NCI-H69 (cell line): ENCODE measurements around the gene SUPT16H.
"Not testable (repeated sequence)": the region's sequence is repeated elsewhere in the genome, so short reads cannot be mapped to it uniquely, and the experiment has no call there.

ENCODE experiments used
- DNase-seq: peaks from one replicate; lab custom pipeline; 2025; lab: John Stamatoyannopoulos, UW

Gene SUPT16H

GRCh38 chr14:21367582-21368144, 16.2 kb downstream of the SUPT16H start:
- DNase-seq: no peak

GRCh38 chr14:21356511-21356910, 27.3 kb downstream of the SUPT16H start:
- no peak for DNase-seq

- DNase-seq: no peak
Observed at GRCh38 chr14:21352587-21352986, 31.2 kb downstream of the SUPT16H start.

- no peak for DNase-seq
Observed at GRCh38 chr14:21350539-21350938, 33.3 kb downstream of the SUPT16H start.

GRCh38 chr14:21347201-21347600, 36.6 kb downstream of the SUPT16H start:
- no peak for DNase-seq

- no peak for DNase-seq
Observed at GRCh38 chr14:21346532-21347135, 37.2 kb downstream of the SUPT16H start.

- peak; percentile 12 for DNase-seq
Observed at GRCh38 chr14:21343035-21343794, 40.6 kb downstream of the SUPT16H start.

- no peak for DNase-seq
Observed at GRCh38 chr14:21334202-21334906, 49.5 kb downstream of the SUPT16H start.

GRCh38 chr14:21332950-21333349, 50.9 kb downstream of the SUPT16H start:
- DNase-seq: no peak

- DNase-seq: no peak
Observed at GRCh38 chr14:21326972-21327371, 56.8 kb downstream of the SUPT16H start.

- no peak for DNase-seq
Observed at GRCh38 chr14:21322716-21323115, 61.1 kb downstream of the SUPT16H start.

- DNase-seq: no peak
Observed at GRCh38 chr14:21320913-21321312, 62.9 kb downstream of the SUPT16H start.

GRCh38 chr14:21317398-21317797, 66.4 kb downstream of the SUPT16H start:
- no peak for DNase-seq

DNA sequence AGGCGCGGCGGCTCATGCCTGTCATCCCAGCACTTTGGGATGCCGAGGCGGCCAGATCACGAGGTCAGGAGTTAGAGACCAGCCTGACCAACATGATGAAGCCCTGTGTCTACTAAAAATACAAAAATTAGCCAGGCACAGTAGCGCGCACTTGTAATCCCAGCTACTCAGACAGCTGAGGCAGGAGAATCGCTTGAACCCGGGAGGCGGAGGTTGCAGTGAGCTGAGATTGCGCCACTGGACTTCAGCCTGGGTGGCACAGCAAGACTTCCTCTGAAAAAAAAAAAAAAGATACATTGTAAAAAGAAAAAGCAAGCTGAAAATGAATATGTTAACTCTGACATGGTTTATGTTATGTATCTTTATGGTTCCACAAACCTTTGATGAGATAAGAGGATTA, 70.3 kb downstream of the SUPT16H start:
- no peak for DNase-seq

DNA sequence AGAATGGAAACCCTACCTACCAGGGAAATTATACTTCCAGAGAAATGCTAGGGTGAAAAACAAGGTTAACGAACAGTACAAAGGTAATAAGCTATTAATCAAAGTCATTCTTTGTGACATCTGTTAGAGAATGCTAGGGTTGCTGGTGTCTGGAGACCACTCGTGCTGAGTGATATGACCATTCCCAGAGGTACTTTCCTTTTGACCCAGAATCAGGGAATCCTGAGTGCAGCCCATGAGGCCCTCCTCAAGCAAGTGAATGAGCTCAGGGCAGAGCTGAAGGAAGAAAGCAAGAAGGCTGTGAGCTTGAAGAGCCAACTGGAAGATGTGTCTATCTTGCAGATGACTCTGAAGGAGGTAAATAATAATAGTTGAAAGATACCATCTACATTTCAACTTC, 72.2 kb downstream of the SUPT16H start:
- no peak for DNase-seq

- no peak for DNase-seq
Observed at GRCh38 chr14:21309956-21310355, 73.9 kb downstream of the SUPT16H start.

DNA sequence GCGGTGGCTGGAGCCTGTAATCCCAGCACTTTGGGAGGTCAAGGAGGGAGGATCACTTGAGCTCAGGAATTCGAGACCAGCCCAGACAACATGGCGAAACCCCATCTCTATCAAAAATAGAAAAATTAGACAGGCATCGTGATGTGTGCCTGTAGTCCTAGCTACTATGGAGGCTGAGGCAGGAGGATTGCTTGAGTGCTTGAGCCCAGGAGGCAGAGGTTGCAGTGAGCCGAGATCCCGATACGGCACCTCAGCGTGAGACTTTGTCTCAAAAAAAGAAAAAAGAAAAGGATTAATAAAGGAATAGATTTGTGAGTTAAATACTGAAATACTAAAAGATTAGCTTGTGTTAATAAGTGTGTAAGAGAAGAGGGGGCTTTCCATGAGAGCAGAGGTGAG, 74.6 kb downstream of the SUPT16H start:
- DNase-seq: no peak

GRCh38 chr14:21308479-21309237, 75.2 kb downstream of the SUPT16H start:
- peak; percentile 97 for DNase-seq

DNA sequence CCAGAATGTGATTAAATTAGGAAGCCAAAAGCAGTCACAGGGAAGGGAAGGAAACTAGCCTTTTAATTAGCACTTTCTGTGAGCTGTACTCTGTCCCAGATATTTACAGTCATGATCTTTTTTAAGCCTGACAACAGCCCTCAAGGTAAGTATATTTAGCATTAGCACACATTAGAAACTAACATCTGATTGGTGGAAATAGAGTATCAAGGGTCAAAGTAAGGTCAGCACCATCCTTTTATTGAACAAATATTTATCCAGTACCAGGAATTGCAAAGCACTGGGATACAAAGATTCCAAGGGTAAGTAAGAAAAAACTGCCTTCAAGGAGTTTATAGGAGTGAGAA, 75.7 kb downstream of the SUPT16H start:
- DNase-seq: peak; percentile 61

DNA sequence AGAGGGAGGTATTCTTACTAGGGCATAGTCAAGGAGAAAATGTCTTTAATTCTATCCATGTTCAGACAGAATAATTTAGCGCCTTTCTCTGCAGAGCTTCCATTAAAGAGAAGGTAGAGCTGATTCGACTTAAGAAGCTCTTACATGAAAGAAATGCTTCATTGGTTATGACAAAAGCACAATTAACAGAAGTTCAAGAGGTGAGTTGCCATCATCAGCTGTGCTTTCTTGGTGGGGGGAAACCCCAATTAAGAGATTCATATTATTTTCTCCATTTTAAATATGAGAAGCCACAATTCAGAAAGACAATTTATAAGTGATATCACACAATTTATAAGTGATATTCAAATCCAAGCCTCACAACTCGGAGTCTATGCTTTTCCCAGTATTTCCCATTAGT, 76.2 kb downstream of the SUPT16H start:
- DNase-seq: no peak

- not testable (repeated sequence) for DNase-seq
Observed at GRCh38 chr14:21302836-21303140, 81.0 kb downstream of the SUPT16H start.
